OCI-LY3 (cell line): Measurements from ENCODE around the gene ATP10B.
"Not testable (repeated sequence)": the region's sequence is repeated elsewhere in the genome, so short reads cannot be mapped to it uniquely, and the experiment has no call there.

Experiments
- H2AFZ ChIP-seq: fragments of 200-600, 300-600 bp; shearing (Covaris generic); 2 replicates; pipeline ENCODE4 v1.6.0; 2014; ENCODE audit warnings: antibody characterized with exemption, low read depth, low read length
- H3K27ac ChIP-seq: fragments of 200-600, 300-600 bp; sonication (generic); 2 replicates; pipeline ENCODE4 v1.5.1; 2014; ENCODE audit warnings: mild to moderate bottlenecking, low read length, moderate library complexity, mixed read lengths
- H3K27me3 ChIP-seq: fragments of 200-600, 300-600 bp; sonication (generic); 2 replicates; pipeline ENCODE4 v1.6.1; 2014; ENCODE audit warnings: low read depth, low read length, mixed read lengths
- H3K36me3 ChIP-seq: fragments of 200-600, 300-600 bp; sonication (generic); replicated peaks from 2 replicates; pipeline ENCODE3; 2014; ENCODE audit warnings: low read depth, low read length, mixed read lengths
- H3K4me1 ChIP-seq: fragments of 300-600, 200-600 bp; sonication (generic); 2 replicates; pipeline ENCODE4 v1.6.1; 2014; ENCODE audit warnings: low read length, mixed read lengths
- H3K4me2 ChIP-seq: fragments of 200-600, 300-600 bp; sonication (generic); 2 replicates; pipeline ENCODE4 v1.6.1; 2014; ENCODE audit warnings: low read length, mixed read lengths
- H3K4me3 ChIP-seq: fragments of 300-600, 200-600 bp; sonication (generic); 2 replicates; pipeline ENCODE4 v1.5.1; 2014; ENCODE audit warnings: antibody characterized with exemption, mild to moderate bottlenecking, low read length, moderate library complexity
- H3K79me2 ChIP-seq: fragments of 300-600, 200-600 bp; shearing (Covaris generic); 2 replicates; pipeline ENCODE4 v1.6.1; 2014; ENCODE audit warnings: mild to moderate bottlenecking, low read length, mixed read lengths
- H3K9ac ChIP-seq: fragments of 300-600, 200-600 bp; shearing (Covaris generic); 2 replicates; pipeline ENCODE4 v1.6.0; 2014; ENCODE audit warnings: mild to moderate bottlenecking, low read length, moderate library complexity
- H3K9me3 ChIP-seq: fragments of 200-600, 300-600 bp; shearing (Covaris generic); 2 replicates; pipeline ENCODE4 v1.6.1; 2014; ENCODE audit warnings: low read length, mixed read lengths; ENCODE audit not compliant: insufficient read depth
- H4K20me1 ChIP-seq: fragments of 200-600, 300-600 bp; sonication (generic); 2 replicates; pipeline ENCODE4 v1.6.1; 2016; ENCODE audit warnings: low read length, mixed read lengths; ENCODE audit not compliant: insufficient read depth
- CTCF ChIP-seq: fragments of 200-600, 300-600 bp; sonication (generic); IDR thresholded peaks from 2 replicates; pipeline ENCODE4 v1.5.1; 2014; ENCODE audit warnings: antibody characterized with exemption, low read length, low read depth
- EZH2phosphoT487 ChIP-seq: fragments of 200-600 bp; shearing (Covaris generic); IDR thresholded peaks from 2 replicates; pipeline ENCODE4 v1.6.1; 2018; ENCODE audit warnings: antibody characterized with exemption, mixed run types, low read depth

ATP10B gene

DNA sequence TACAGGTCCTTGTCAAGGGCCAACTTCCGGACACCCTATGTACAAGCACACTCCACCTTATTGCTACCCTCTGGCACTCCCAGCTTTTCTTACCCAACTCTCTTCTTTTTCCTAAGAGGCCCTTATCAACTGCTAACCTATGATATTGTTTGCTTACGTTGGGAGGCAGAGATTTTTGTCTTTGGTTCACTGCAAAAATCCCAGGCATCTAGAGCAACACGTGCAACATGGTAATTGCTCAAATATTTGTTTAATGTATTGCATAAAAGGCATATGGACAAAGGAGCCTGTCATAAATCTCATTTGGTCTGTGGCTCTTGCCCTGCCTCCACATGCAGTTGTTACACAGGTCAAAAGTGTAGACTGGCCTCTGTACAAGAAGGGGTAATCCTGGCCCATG lies 35.8 kb upstream of the ATP10B start:
- H3K4me2 ChIP-seq: no peak overlapping the region
- H3K9me3 ChIP-seq: no peaks in the 10 kb centered on the region
- H4K20me1 ChIP-seq: no peaks in the 10 kb centered on the region
- no peaks in the 10 kb centered on the region for H3K36me3 ChIP-seq
- H3K4me3 ChIP-seq: no peak overlapping the region
- TF ChIP-seq CTCF (no peak), EZH2phosphoT487 (no peak)
- no peaks in the 10 kb centered on the region for H3K4me1 ChIP-seq
- H3K9ac ChIP-seq: no peak overlapping the region
- H3K27ac ChIP-seq: no peak overlapping the region
- no peaks in the 10 kb centered on the region for H3K27me3 ChIP-seq
- no peaks in the 10 kb centered on the region for H3K79me2 ChIP-seq
- H2AFZ ChIP-seq: no peak overlapping the region

DNA sequence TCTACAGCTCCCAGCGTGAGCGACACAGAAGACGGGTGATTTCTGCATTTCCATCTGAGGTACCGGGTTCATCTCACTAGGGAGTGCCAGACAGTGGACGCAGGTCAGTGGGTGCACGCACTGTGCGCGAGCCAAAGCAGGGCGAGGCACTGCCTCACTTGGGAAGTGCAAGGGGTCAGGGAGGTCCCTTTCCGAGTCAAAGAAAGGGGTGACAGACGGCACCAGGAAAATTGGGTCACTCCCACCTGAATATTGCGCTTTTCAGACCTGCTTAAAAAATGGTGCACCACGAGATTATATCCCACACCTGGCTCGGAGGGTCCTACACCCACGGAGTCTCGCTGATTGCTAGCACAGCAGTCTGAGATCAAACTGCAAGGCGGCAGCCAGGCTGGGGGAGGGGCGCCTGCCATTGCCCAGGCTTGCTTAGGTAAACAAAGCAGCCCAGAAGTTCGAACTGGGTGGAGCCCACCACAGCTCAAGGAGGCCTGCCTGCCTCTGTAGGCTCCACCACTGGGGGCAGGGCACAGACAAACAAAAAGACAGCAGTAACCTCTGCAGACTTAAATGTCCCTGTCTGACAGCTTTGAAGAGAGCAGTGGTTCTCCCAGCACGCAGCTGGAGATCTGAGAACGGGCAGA lies 21.7 kb upstream of the ATP10B start:
- not testable (repeated sequence) for H4K20me1 ChIP-seq, H3K4me3 ChIP-seq, H3K4me2 ChIP-seq, H3K36me3 ChIP-seq, H3K27ac ChIP-seq, H3K9me3 ChIP-seq, H3K27me3 ChIP-seq, H3K4me1 ChIP-seq, H3K9ac ChIP-seq, H2AFZ ChIP-seq, H3K79me2 ChIP-seq

DNA sequence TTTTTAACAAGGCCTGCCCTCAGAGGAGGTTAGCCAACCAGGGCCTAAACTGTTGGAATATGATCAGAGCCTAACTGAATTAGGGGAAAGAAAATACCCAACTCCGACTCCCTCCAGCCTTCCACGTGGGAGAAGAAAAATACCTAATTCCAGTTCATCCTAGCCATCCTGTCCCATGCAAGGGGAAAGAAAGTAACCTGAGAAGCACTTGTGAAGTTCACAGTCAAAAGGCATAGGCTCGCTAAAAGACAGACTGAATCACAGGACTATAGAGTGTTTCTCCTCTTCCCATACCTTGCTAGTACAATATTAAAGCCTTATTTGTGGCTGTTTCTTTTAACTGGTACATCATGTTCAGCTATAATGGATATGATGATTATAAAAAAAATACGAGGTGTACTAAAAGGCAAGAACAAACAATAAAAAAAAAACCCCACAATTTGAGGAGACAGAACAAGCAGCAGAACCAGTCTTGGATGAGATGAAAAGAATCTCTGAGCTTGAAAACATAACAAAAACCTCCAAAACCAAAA lies 18.0 kb upstream of the ATP10B start:
- no peak overlapping the region for H3K4me2 ChIP-seq
- TF ChIP-seq CTCF: no peak
- TF ChIP-seq EZH2phosphoT487: no peak

DNA sequence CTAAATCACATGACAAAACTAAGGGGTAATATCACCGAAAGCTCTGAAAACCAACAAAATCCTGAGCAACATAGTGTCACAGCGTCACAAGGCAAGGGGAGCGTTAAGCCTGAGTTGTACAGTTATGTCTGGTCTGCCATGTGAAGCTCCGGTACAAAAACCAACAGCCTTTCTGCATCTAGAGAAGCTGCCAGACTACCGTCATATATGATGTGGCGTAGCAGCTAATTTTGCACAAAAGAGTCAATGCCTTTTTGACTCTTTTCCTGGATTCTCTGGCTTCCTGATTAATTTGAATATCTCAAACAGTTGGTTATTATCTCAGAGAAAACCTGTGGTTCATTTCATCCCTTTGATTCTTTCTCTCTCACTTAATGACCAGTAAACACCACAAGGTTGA lies 16.0 kb upstream of the ATP10B start:
- no peaks in the 10 kb centered on the region for H3K27me3 ChIP-seq
- no peaks in the 10 kb centered on the region for H3K4me1 ChIP-seq
- H3K27ac ChIP-seq: no peak overlapping the region
- H3K4me2 ChIP-seq: no peak overlapping the region
- no peaks in the 10 kb centered on the region for H3K9me3 ChIP-seq
- TF ChIP-seq CTCF (no peak), EZH2phosphoT487 (no peak)
- no peak overlapping the region for H3K9ac ChIP-seq
- no peaks in the 10 kb centered on the region for H3K79me2 ChIP-seq
- H2AFZ ChIP-seq: no peak overlapping the region
- H4K20me1 ChIP-seq: no peaks in the 10 kb centered on the region
- H3K4me3 ChIP-seq: no peak overlapping the region
- H3K36me3 ChIP-seq: no peaks in the 10 kb centered on the region

More for the DNA sequence above, 18.0 kb upstream of the ATP10B start:
- no peaks in the 10 kb centered on the region for H3K9me3 ChIP-seq
- H3K4me3 ChIP-seq: no peak overlapping the region
- no peak overlapping the region for H2AFZ ChIP-seq
- no peak overlapping the region for H3K27ac ChIP-seq
- no peak overlapping the region for H3K9ac ChIP-seq
- H3K36me3 ChIP-seq: no peaks in the 10 kb centered on the region
- H3K27me3 ChIP-seq: no peaks in the 10 kb centered on the region
- H4K20me1 ChIP-seq: no peaks in the 10 kb centered on the region
- H3K79me2 ChIP-seq: no peaks in the 10 kb centered on the region
- H3K4me1 ChIP-seq: no peaks in the 10 kb centered on the region
